ENCODE measurements around the gene KCTD12.
"Not testable (repeated sequence)": the region's sequence is repeated elsewhere in the genome, so short reads cannot be mapped to it uniquely, and the experiment has no call there.

KCTD12 gene

GRCh38 chr13:76913898-76914297 lies 27.7 kb upstream of the KCTD12 start:
- 100% methylated on average over 3 of the region's 4 CpGs for WGBS
- Histone ChIP-seq H3K27ac (ENCODE audit: low read depth, low read length) (no peak overlapping the region), H3K9me3 (ENCODE audit: insufficient read depth, low read depth, low read length) (no peaks in the 10 kb centered on the region), H3K4me1 (ENCODE audit: insufficient read depth, low read length) (no peaks in the 10 kb centered on the region), H3K4me3 (ENCODE audit: low read length) (no peak overlapping the region), H3K36me3 (ENCODE audit: insufficient read depth, low read length) (no peaks in the 10 kb centered on the region), H3K9ac (ENCODE audit: low read depth, low read length) (no peak overlapping the region), H3K27me3 (ENCODE audit: insufficient read depth, low read length) (no peaks in the 10 kb centered on the region)

DNA sequence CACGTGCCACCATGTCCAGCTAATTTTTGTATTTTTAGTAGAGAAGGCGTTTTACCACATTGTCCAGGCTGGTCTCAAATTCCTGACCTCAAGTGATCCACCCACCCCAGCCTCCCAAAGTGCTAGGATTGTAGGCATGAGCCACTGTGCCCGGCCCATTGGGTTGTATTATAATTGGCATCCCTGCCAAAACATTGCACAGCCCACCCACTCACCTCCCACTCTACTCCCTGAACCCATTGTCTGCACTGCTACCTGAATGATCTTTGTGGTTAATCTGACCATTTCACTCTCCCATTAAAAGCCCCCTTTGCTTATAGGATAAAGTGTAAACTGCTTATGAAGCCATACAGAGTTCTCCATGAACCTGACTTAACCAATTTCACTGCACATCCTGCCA lies 26.3 kb upstream of the KCTD12 start:
- 93% methylated on average over 3 of the region's 3 CpGs for WGBS
- H3K27ac ChIP-seq (ENCODE audit: low read depth, low read length): no peak overlapping the region
- H3K9me3 ChIP-seq (ENCODE audit: insufficient read depth, low read depth, low read length): no peaks in the 10 kb centered on the region
- no peaks in the 10 kb centered on the region for H3K4me1 ChIP-seq (ENCODE audit: insufficient read depth, low read length)
- no peaks in the 10 kb centered on the region for H3K36me3 ChIP-seq (ENCODE audit: insufficient read depth, low read length)
- H3K4me3 ChIP-seq (ENCODE audit: low read length): no peak overlapping the region
- no peaks in the 10 kb centered on the region for H3K27me3 ChIP-seq (ENCODE audit: insufficient read depth, low read length)
- H3K9ac ChIP-seq (ENCODE audit: low read depth, low read length): no peak overlapping the region

DNA sequence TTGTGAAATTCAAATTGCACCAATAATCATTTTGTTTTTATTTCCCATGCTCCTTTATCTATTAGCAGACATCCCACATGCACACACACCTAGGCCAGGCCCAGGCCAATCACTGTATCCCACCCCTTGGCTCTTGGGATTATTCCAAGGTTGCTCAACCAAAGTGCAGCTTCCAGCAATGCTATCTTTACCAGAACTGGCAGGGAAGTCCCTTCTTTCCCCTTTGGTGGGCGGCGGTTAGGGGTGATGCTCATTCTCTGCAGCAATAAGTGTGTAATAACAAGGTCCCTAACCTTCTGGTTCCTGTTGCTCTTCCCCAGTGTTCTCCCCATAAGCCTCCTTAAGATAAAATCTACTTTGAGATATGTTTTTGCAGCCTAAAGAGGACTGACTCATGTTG lies 18.3 kb upstream of the KCTD12 start:
- Histone ChIP-seq H3K9ac (ENCODE audit: low read depth, low read length) (no peak overlapping the region), H3K4me3 (ENCODE audit: low read length) (no peak overlapping the region), H3K27ac (ENCODE audit: low read depth, low read length) (no peak overlapping the region), H3K27me3 (ENCODE audit: insufficient read depth, low read length) (no peaks in the 10 kb centered on the region), H3K36me3 (ENCODE audit: insufficient read depth, low read length) (no peaks in the 10 kb centered on the region), H3K4me1 (ENCODE audit: insufficient read depth, low read length) (no peaks in the 10 kb centered on the region), H3K9me3 (ENCODE audit: insufficient read depth, low read depth, low read length) (0 out of 2 replicates have a peak, but pooled peaks cover 3% of the 10 kb centered on the region)
- 96% methylated on average over 2 of the region's 2 CpGs for WGBS

DNA sequence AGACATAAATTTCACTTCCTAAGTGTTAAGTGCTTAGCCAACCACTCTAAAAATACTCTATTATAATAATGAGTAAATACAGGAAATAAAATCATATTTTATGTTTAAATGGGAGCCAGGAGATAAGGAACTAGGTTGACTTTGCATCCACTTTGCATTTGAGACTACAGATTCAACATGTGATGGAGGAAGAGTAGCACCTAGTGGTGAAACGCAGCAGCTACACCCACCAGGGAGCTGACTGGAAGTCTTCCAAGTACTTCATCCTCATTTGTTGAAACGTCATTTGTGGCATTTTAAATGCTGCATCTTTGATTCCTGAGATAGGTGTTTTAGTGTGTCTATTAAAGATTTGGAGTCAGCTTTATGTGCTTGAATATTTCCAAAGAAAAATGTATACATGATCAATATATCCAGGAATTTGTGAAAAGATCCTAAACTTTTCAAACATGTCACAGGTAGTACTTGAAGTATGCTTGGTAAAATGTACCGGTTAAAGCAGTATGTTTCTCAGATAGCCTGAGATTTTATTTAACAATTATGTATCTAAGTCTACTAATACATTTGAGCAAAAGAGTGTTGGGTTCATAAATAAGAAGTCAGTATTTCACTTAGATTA lies 17.4 kb upstream of the KCTD12 start:
- 14% methylated on average over 2 of the region's 3 CpGs for WGBS
- no peaks in the 10 kb centered on the region for H3K27me3 ChIP-seq (ENCODE audit: insufficient read depth, low read length)
- no peaks in the 10 kb centered on the region for H3K4me1 ChIP-seq (ENCODE audit: insufficient read depth, low read length)
- H3K27ac ChIP-seq (ENCODE audit: low read depth, low read length): no peak overlapping the region
- H3K4me3 ChIP-seq (ENCODE audit: low read length): no peak overlapping the region
- H3K9ac ChIP-seq (ENCODE audit: low read depth, low read length): no peak overlapping the region
- H3K36me3 ChIP-seq (ENCODE audit: insufficient read depth, low read length): no peaks in the 10 kb centered on the region
- H3K9me3 ChIP-seq (ENCODE audit: insufficient read depth, low read depth, low read length): peaks cover 11% of the 10 kb centered on the region; the same call in 1 of the 2 replicates

DNA sequence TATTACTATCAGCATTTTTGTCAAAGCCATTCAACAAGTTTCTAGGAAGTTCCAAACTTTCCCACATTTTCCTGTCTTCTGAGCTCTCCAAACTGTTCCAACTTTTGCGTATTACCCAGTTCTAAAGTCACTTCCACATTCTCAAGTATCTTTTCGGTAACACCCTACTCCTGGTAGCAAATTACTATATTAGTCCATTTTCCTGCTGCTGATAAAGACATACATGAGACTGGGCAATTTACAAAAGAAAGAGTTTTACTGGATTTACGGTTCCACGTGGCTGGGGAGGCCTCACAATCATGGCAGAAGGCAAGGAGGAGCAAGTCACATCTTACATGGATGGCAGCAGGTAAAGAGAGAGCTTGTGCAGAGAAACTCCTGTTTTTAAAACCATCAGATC lies 12.9 kb upstream of the KCTD12 start:
- 95% methylated on average over 4 of the region's 4 CpGs for WGBS
- H3K9ac ChIP-seq (ENCODE audit: low read depth, low read length); H3K27ac ChIP-seq (ENCODE audit: low read depth, low read length); H3K36me3 ChIP-seq (ENCODE audit: insufficient read depth, low read length); H3K4me3 ChIP-seq (ENCODE audit: low read length); H3K4me1 ChIP-seq (ENCODE audit: insufficient read depth, low read length); H3K27me3 ChIP-seq (ENCODE audit: insufficient read depth, low read length): not testable (repeated sequence)
- peaks cover 13% of the 10 kb centered on the region; the same call in 1 of the 2 replicates for H3K9me3 ChIP-seq (ENCODE audit: insufficient read depth, low read depth, low read length)

DNA sequence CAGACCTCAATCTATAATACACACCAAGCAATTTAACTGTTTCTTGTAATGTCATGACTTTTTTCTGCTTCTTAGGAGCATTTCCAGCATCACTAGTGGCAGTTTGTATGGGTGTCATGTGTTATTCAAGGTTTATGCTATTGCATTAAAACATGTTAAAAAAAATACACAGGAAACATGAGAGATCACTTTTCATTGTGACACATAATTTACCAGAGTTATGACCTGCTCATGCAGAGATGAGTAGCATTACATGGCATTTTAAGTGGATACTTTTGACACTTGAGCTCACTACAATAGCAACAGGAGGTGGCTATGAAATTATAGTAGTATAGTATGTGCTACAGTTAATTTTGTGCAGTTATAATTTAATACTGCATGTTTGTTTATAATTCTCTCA lies 11.0 kb upstream of the KCTD12 start:
- H3K36me3 ChIP-seq (ENCODE audit: insufficient read depth, low read length); H3K9ac ChIP-seq (ENCODE audit: low read depth, low read length); H3K27ac ChIP-seq (ENCODE audit: low read depth, low read length); H3K4me1 ChIP-seq (ENCODE audit: insufficient read depth, low read length); H3K4me3 ChIP-seq (ENCODE audit: low read length): not testable (repeated sequence)
- Histone ChIP-seq H3K9me3 (ENCODE audit: insufficient read depth, low read depth, low read length) (peaks cover 13% of the 10 kb centered on the region; the same call in 1 of the 2 replicates), H3K27me3 (ENCODE audit: insufficient read depth, low read length) (peaks cover 10% of the 10 kb centered on the region)

DNA sequence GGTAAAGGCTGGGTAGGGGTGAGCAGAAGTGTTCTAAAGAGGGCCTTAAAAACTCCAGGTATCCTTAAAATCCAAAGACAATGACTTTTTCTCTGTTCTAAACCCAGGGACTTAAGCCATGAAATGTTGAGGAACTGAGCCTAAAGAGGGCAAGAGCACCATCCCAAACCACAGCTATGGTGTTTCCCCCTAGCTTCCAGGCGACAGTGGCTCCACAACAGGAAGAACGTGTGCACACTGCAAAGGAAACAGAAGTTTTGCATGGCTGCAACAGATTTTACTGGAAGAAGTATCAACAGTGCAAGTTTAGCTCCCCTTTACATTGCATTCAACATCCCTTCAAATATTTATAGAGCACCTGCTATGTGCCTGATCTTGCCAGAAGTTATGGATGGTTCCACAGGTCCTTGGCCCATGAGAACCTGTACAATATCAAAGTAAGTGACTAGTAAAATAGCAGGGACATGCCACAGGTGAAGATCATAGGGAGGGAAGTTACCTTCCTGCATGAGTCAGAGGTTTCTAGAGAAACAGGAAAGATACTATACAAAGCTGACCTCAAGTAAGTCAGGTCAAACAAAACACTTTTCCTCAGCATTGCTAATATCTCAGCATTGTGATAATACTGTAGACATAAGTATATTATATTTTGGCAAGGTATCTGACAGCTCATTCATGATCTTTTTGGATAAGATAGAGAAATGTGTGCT lies 8.4 kb upstream of the KCTD12 start:
- Histone ChIP-seq H3K4me1 (ENCODE audit: insufficient read depth, low read length) (no peaks in the 10 kb centered on the region), H3K4me3 (ENCODE audit: low read length) (no peak overlapping the region), H3K36me3 (ENCODE audit: insufficient read depth, low read length) (no peaks in the 10 kb centered on the region), H3K27me3 (ENCODE audit: insufficient read depth, low read length) (peaks cover 26% of the 10 kb centered on the region), H3K27ac (ENCODE audit: low read depth, low read length) (no peak overlapping the region), H3K9ac (ENCODE audit: low read depth, low read length) (no peak overlapping the region), H3K9me3 (ENCODE audit: insufficient read depth, low read depth, low read length) (peaks cover 11% of the 10 kb centered on the region; the same call in 1 of the 2 replicates)
- WGBS: 70% methylated on average over 2 of the region's 2 CpGs

GRCh38 chr13:76892488-76892887 lies 6.3 kb upstream of the KCTD12 start:
- no peaks in the 10 kb centered on the region for H3K4me1 ChIP-seq (ENCODE audit: insufficient read depth, low read length)
- H3K27ac ChIP-seq (ENCODE audit: low read depth, low read length): no peak overlapping the region
- H3K27me3 ChIP-seq (ENCODE audit: insufficient read depth, low read length): peaks cover 47% of the 10 kb centered on the region
- H3K9me3 ChIP-seq (ENCODE audit: insufficient read depth, low read depth, low read length): no peaks in the 10 kb centered on the region
- no peaks in the 10 kb centered on the region for H3K36me3 ChIP-seq (ENCODE audit: insufficient read depth, low read length)
- 92% methylated on average over 1 of the region's 1 CpG for WGBS
- H3K4me3 ChIP-seq (ENCODE audit: low read length): no peak overlapping the region
- H3K9ac ChIP-seq (ENCODE audit: low read depth, low read length): no peak overlapping the region

DNA sequence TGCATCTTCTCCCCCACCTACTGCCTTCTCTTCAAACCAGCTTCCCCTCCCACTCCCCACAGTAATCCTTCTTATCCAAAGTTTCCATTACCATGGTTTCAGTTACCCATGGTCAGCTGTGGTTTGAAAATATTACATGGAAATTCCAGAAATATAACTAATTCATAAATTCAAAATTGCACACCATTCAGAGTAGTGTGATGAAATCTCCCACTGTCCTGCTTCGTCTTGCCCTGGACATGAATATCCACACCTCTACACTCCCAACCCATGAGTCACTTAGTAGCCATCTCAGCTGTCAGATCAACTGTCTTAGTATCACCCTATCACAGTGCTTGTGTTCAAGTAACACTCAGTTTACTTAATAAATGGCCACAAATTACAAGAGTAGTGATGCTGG lies 3.8 kb upstream of the KCTD12 start:
- no peak overlapping the region for H3K9ac ChIP-seq (ENCODE audit: low read depth, low read length)
- H3K36me3 ChIP-seq (ENCODE audit: insufficient read depth, low read length): no peaks in the 10 kb centered on the region
- peaks cover 68% of the 10 kb centered on the region for H3K27me3 ChIP-seq (ENCODE audit: insufficient read depth, low read length)
- H3K9me3 ChIP-seq (ENCODE audit: insufficient read depth, low read depth, low read length): no peaks in the 10 kb centered on the region
- no peak overlapping the region for H3K4me3 ChIP-seq (ENCODE audit: low read length)
- 88% methylated on average over 1 of the region's 1 CpG for WGBS
- no peaks in the 10 kb centered on the region for H3K4me1 ChIP-seq (ENCODE audit: insufficient read depth, low read length)
- H3K27ac ChIP-seq (ENCODE audit: low read depth, low read length): no peak overlapping the region

- Histone ChIP-seq H3K9ac (ENCODE audit: low read depth, low read length) (no peak overlapping the region), H3K36me3 (ENCODE audit: insufficient read depth, low read length) (no peaks in the 10 kb centered on the region), H3K4me1 (ENCODE audit: insufficient read depth, low read length) (no peaks in the 10 kb centered on the region), H3K27ac (ENCODE audit: low read depth, low read length) (no peak overlapping the region), H3K9me3 (ENCODE audit: insufficient read depth, low read depth, low read length) (no peaks in the 10 kb centered on the region), H3K27me3 (ENCODE audit: insufficient read depth, low read length) (peaks cover 75% of the 10 kb centered on the region), H3K4me3 (ENCODE audit: low read length) (no peak overlapping the region)
- WGBS: 94% methylated on average over 1 of the region's 1 CpG
Measured at GRCh38 chr13:76889254-76889653, 3.0 kb upstream of the KCTD12 start.

GRCh38 chr13:76888421-76888820 lies 2.2 kb upstream of the KCTD12 start:
- 70% methylated on average over 1 of the region's 1 CpG for WGBS
- Histone ChIP-seq H3K9ac (ENCODE audit: low read depth, low read length) (no peak overlapping the region), H3K9me3 (ENCODE audit: insufficient read depth, low read depth, low read length) (no peaks in the 10 kb centered on the region), H3K4me3 (ENCODE audit: low read length) (no peak overlapping the region), H3K27ac (ENCODE audit: low read depth, low read length) (no peak overlapping the region), H3K36me3 (ENCODE audit: insufficient read depth, low read length) (no peaks in the 10 kb centered on the region), H3K4me1 (ENCODE audit: insufficient read depth, low read length) (no peaks in the 10 kb centered on the region), H3K27me3 (ENCODE audit: insufficient read depth, low read length) (peaks cover 84% of the 10 kb centered on the region)

Data from HUES64 (cell line).